ENCODE measurements around the gene TMEM120A.

The TMEM120A gene

DNA sequence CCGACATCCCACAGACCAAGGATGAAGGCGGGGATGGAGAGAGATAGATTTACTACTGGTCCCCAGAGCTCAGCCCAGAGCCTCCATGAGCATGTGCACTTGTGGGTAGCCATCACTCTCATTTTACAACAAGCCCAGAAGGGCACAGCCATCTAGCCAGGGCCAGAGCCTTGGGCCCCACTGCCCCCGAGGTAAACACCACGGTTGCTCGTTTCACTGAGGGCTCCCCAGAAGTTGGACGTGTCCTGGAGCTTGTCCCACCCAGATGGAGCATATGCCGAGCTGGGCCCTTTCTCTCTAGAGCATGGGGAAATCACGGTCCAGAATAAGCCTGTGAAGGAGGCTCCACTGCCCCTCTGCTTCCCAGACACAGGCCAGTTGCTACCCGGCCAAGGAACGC is 9.0 kb upstream of the TMEM120A start:
- no peak overlapping the region for H3K4me3 ChIP-seq (ENCODE audit: low read length)
- TF ChIP-seq, protein P1, sequence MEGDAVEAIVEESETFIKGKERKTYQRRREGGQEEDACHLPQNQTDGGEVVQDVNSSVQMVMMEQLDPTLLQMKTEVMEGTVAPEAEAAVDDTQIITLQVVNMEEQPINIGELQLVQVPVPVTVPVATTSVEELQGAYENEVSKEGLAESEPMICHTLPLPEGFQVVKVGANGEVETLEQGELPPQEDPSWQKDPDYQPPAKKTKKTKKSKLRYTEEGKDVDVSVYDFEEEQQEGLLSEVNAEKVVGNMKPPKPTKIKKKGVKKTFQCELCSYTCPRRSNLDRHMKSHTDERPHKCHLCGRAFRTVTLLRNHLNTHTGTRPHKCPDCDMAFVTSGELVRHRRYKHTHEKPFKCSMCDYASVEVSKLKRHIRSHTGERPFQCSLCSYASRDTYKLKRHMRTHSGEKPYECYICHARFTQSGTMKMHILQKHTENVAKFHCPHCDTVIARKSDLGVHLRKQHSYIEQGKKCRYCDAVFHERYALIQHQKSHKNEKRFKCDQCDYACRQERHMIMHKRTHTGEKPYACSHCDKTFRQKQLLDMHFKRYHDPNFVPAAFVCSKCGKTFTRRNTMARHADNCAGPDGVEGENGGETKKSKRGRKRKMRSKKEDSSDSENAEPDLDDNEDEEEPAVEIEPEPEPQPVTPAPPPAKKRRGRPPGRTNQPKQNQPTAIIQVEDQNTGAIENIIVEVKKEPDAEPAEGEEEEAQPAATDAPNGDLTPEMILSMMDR (conservative IDR thresholded peaks at IDR 0.05; ENCODE audit: low read length): no peak
- DNase-seq (ENCODE audit: low read depth): no peak

- H3K4me3 ChIP-seq (ENCODE audit: low read length): no peak overlapping the region
- no peak for DNase-seq (ENCODE audit: low read depth)
- TF ChIP-seq, protein P1 (conservative IDR thresholded peaks at IDR 0.05; ENCODE audit: low read length): no peak
Measured at GRCh38 chr7:76002822-76003221, 8.4 kb upstream of the TMEM120A start.

GRCh38 chr7:76002139-76002538 is 7.7 kb upstream of the TMEM120A start:
- H3K4me3 ChIP-seq (ENCODE audit: low read length): no peak overlapping the region
- no peak for DNase-seq (ENCODE audit: low read depth)
- TF ChIP-seq, protein P1 (conservative IDR thresholded peaks at IDR 0.05; ENCODE audit: low read length): no peak

GRCh38 chr7:76000566-76000965 is 6.2 kb upstream of the TMEM120A start:
- DNase-seq (ENCODE audit: low read depth): no peak
- TF ChIP-seq, protein P1 (conservative IDR thresholded peaks at IDR 0.05; ENCODE audit: low read length): no peak
- H3K4me3 ChIP-seq (ENCODE audit: low read length): no peak overlapping the region

DNA sequence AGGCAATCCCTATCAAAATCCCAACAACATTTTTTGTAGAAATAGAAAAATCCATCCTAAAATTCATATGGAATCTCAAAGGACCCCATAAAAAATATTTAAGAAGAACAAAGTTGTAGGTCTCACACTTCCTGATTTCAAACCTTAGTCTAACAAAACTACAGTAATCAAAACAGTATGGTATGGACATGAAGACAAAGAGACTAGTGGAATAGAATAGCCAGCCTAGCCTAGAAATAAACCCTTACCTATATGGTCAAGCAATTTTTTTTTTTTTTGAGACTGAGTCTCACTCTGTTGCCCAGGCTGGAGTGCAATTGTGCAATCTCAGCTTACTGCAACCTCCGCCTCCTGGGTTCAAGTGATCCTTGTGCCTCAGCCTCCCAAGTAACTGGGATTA is 3.6 kb upstream of the TMEM120A start:
- no peak overlapping the region for H3K4me3 ChIP-seq (ENCODE audit: low read length)
- TF ChIP-seq, protein P1 (conservative IDR thresholded peaks at IDR 0.05; ENCODE audit: low read length): no peak
- DNase-seq (ENCODE audit: low read depth): no peak

GRCh38 chr7:75996476-75996875 is 2.1 kb upstream of the TMEM120A start:
- no peak for DNase-seq (ENCODE audit: low read depth)
- no peak overlapping the region for H3K4me3 ChIP-seq (ENCODE audit: low read length)
- TF ChIP-seq, protein P1 (conservative IDR thresholded peaks at IDR 0.05; ENCODE audit: low read length): no peak

GRCh38 chr7:75995996-75996395 is 1.6 kb upstream of the TMEM120A start:
- TF ChIP-seq, protein P1 (conservative IDR thresholded peaks at IDR 0.05; ENCODE audit: low read length): no peak
- H3K4me3 ChIP-seq (ENCODE audit: low read length): no peak overlapping the region
- no peak for DNase-seq (ENCODE audit: low read depth)

Data from AG10803 (cell line).